ENCODE measurements around the gene SRSF12. TPM values are rescaled to one million over a fixed set of nuclear protein-coding genes. Genes with fewer than 3 reads are reported as not detected.

The SRSF12 gene
- total RNA-seq, 4 donors from 2014 or later = 0.74 to 1.4 (median 1.1) TPM

DNA sequence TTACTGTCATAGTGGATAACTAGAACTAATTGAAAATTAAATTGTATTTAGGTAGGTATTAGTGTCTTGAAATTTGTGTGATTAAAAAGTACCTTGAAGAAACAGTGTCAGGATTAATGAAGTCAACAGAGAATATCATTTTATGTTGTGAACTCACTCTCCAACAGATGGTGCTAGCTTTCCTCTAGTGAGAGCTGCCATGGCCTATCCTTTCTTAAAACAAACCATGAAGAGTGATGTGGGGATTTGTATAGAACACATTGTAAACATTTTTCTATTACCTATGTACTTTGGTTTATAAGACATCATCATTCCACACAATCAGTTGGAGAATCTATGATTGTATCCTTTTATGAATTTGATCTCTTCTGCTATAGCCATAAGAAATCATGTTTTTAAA lies 4.8 kb upstream of the SRSF12 start:
- H3K27ac ChIP-seq = no peak overlapping the region
- ATAC-seq = peak; percentile 30
- no peaks in the 10 kb centered on the region for H3K36me3 ChIP-seq

GRCh38 chr6:89121934-89122333 lies 4.1 kb upstream of the SRSF12 start:
- Histone ChIP-seq H3K27ac (no peak overlapping the region), H3K27me3 (no peaks in the 10 kb centered on the region), H3K36me3 (no peaks in the 10 kb centered on the region), H3K4me1 (peaks cover 0 to 14% (median 0%) of the 10 kb centered on the region in 3 donors), H3K4me3 (no peak overlapping the region), H3K9me3 (no peaks in the 10 kb centered on the region)
- no peak for ATAC-seq
- WGBS, 2 donors (ENCODE audit: low coverage in 1 of 2) = 73 to 79% methylated on average over 1 of the region's 1 CpG
- no peak for TF ChIP-seq POLR2AphosphoS5 (IDR thresholded peaks at IDR 0.05)
- no peak for TF ChIP-seq EP300 (IDR thresholded peaks at IDR 0.05)
- TF ChIP-seq, protein P1, sequence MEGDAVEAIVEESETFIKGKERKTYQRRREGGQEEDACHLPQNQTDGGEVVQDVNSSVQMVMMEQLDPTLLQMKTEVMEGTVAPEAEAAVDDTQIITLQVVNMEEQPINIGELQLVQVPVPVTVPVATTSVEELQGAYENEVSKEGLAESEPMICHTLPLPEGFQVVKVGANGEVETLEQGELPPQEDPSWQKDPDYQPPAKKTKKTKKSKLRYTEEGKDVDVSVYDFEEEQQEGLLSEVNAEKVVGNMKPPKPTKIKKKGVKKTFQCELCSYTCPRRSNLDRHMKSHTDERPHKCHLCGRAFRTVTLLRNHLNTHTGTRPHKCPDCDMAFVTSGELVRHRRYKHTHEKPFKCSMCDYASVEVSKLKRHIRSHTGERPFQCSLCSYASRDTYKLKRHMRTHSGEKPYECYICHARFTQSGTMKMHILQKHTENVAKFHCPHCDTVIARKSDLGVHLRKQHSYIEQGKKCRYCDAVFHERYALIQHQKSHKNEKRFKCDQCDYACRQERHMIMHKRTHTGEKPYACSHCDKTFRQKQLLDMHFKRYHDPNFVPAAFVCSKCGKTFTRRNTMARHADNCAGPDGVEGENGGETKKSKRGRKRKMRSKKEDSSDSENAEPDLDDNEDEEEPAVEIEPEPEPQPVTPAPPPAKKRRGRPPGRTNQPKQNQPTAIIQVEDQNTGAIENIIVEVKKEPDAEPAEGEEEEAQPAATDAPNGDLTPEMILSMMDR (IDR thresholded peaks at IDR 0.05) = no peak
- no peak for TF ChIP-seq POLR2A (IDR thresholded peaks at IDR 0.05)

More for the DNA sequence above, 4.8 kb upstream of the SRSF12 start:
- H3K27me3 ChIP-seq = no peaks in the 10 kb centered on the region
- TF ChIP-seq POLR2A (IDR thresholded peaks at IDR 0.05) (no peak), POLR2AphosphoS5 (IDR thresholded peaks at IDR 0.05) (no peak), EP300 (IDR thresholded peaks at IDR 0.05) (no peak)
- TF ChIP-seq, protein P1 (IDR thresholded peaks at IDR 0.05) = peak; percentile 23 to 64 (median 50)
- H3K4me3 ChIP-seq = no peak overlapping the region
- no peaks in the 10 kb centered on the region for H3K9me3 ChIP-seq
- peaks cover 0 to 10% (median 0%) of the 10 kb centered on the region in 3 donors for H3K4me1 ChIP-seq

DNA sequence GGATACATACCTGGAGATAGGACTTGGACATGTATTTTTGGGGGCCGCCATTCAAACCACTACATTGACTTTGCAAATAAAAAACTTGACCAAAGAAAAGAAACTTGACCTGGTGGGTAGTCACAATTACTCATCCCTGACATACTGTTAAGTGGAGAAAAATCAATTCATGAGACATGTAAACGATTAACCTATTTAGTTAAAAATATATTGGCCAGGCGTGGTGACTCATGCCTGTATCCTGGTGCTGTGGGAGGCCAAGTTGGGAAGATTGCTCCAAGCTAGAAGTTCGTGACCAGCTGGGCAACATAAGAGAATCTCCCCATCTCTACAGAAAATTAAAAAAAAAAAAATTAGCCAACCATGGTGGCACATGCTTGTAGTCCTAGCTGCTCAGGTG lies 2.5 kb upstream of the SRSF12 start:
- H3K27ac ChIP-seq = no peak overlapping the region
- H3K9me3 ChIP-seq = no peaks in the 10 kb centered on the region
- H3K27me3 ChIP-seq = no peaks in the 10 kb centered on the region
- peaks cover 0 to 22% (median 0%) of the 10 kb centered on the region in 3 donors for H3K4me1 ChIP-seq
- no peak for ATAC-seq
- TF ChIP-seq, protein P1 (IDR thresholded peaks at IDR 0.05) = no peak
- H3K36me3 ChIP-seq = no peaks in the 10 kb centered on the region
- H3K4me3 ChIP-seq = no peak overlapping the region
- 74 to 77% methylated on average over 3 to 4 of the region's 4 CpGs for WGBS, 2 donors (ENCODE audit: low coverage in 1 of 2)

DNA sequence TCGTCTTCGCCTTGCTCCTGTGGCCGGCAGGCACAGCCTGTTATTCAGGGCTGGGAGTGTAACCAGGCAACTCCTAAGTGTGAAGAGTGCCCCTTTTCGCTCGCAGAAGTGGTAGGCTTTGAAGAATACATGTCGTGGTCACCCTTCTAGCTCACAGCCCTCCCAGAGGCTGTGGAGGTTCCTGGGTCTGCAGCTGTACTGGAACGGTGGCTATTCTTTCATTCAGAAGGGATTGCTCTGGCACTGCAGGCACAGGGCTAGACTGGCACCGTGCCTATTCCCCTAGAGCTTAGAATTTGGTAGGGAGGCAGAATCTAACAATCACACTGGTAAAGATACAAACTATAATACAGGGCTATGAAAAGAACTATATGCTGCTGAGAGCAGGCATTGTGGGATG lies 1.1 kb upstream of the SRSF12 start:
- Histone ChIP-seq H3K27ac (peak overlapping the region in 3 of 4 donors; percentile 22 to 84 (median 50)), H3K4me1 (peaks cover 0 to 22% (median 0%) of the 10 kb centered on the region in 3 donors), H3K4me3 (no peak overlapping the region), H3K9me3 (no peaks in the 10 kb centered on the region), H3K36me3 (no peaks in the 10 kb centered on the region), H3K27me3 (no peaks in the 10 kb centered on the region)
- TF ChIP-seq EP300 (IDR thresholded peaks at IDR 0.05) (no peak), POLR2AphosphoS5 (IDR thresholded peaks at IDR 0.05) (no peak), POLR2A (IDR thresholded peaks at IDR 0.05) (no peak)
- TF ChIP-seq, protein P1 (IDR thresholded peaks at IDR 0.05) = no peak
- no peak for ATAC-seq
- 80% methylated on average over 8 of the region's 8 CpGs; no CpG with 5 or more reads in 1 of the 2 donors for WGBS, 2 donors (ENCODE audit: low coverage in 1 of 2)

GRCh38 chr6:89116702-89117101 lies 1.2 kb downstream of the SRSF12 start:
- Histone ChIP-seq H3K36me3 (no peaks in the 10 kb centered on the region), H3K27me3 (no peaks in the 10 kb centered on the region), H3K4me3 (peak overlapping the region; percentile 78 to 83), H3K4me1 (peaks cover 0 to 22% (median 0%) of the 10 kb centered on the region in 3 donors), H3K9me3 (no peaks in the 10 kb centered on the region), H3K27ac (no peak overlapping the region)
- 63 to 76% methylated on average over 4 to 6 of the region's 6 CpGs for WGBS, 2 donors (ENCODE audit: low coverage in 1 of 2)
- no peak for ATAC-seq
- no peak for TF ChIP-seq EP300 (IDR thresholded peaks at IDR 0.05)
